OCI-LY1 (cell line): ENCODE results near the gene C19orf44.

ENCODE experiments used
- H2AFZ ChIP-seq: fragments of 200-600 bp; sonication (generic), shearing (Covaris generic); 2 replicates; pipeline ENCODE4 v1.6.0; 2014; ENCODE audit warnings: antibody characterized with exemption, mild to moderate bottlenecking, low read length
- H3F3A ChIP-seq: fragments of 200-600 bp; sonication (generic), shearing (Covaris generic); 2 replicates; pipeline ENCODE4 v1.6.0; 2014; ENCODE audit warnings: mild to moderate bottlenecking, antibody characterized with exemption, low read length, moderate library complexity; ENCODE audit not compliant: insufficient read depth
- H3K27ac ChIP-seq: fragments of 200-600 bp; sonication (generic); 2 replicates; pipeline ENCODE4 v1.5.1; 2014; ENCODE audit warnings: low read length, mixed run types, mild to moderate bottlenecking, low read depth; ENCODE audit not compliant: poor library complexity, severe bottlenecking
- H3K27me3 ChIP-seq: fragments of 200-600 bp; sonication (generic); 2 replicates; pipeline ENCODE4 v1.6.0; 2014; ENCODE audit warnings: antibody characterized with exemption, mild to moderate bottlenecking, low read length, moderate library complexity; ENCODE audit not compliant: insufficient read depth
- H3K36me3 ChIP-seq: fragments of 200-600 bp; sonication (generic); 2 replicates; pipeline ENCODE4 v1.6.1; 2014; ENCODE audit warnings: mild to moderate bottlenecking, antibody characterized with exemption, low read length, moderate library complexity, mixed read lengths; ENCODE audit not compliant: insufficient read depth
- H3K4me1 ChIP-seq: fragments of 200-600 bp; sonication (generic); 2 replicates; pipeline ENCODE4 v1.5.1; 2014; ENCODE audit warnings: mild to moderate bottlenecking, low read length, moderate library complexity; ENCODE audit not compliant: insufficient read depth, severe bottlenecking
- H3K4me2 ChIP-seq: fragments of 200-600 bp; sonication (generic), shearing (Covaris generic); 2 replicates; pipeline ENCODE4 v1.6.1; 2014; ENCODE audit warnings: low read length
- H3K4me3 ChIP-seq: fragments of 200-600 bp; sonication (generic); 2 replicates; pipeline ENCODE4 v1.5.1; 2014; ENCODE audit warnings: low read length, low read depth, mild to moderate bottlenecking, mixed read lengths; ENCODE audit not compliant: poor library complexity, severe bottlenecking
- H3K79me2 ChIP-seq: fragments of 200-600 bp; shearing (Covaris generic); 2 replicates; pipeline ENCODE4 v1.6.1; 2016; ENCODE audit warnings: mixed run types, low read length, mixed read lengths; ENCODE audit not compliant: insufficient read depth
- H3K9ac ChIP-seq: fragments of 200-600 bp; sonication (generic), shearing (Covaris generic); 2 replicates; pipeline ENCODE4 v1.6.1; 2014; ENCODE audit warnings: mild to moderate bottlenecking, low read length, mixed read lengths
- H3K9me2 ChIP-seq: fragments of 200-600 bp; sonication (generic), shearing (Covaris generic); 2 replicates; pipeline ENCODE4 v1.6.1; 2014; ENCODE audit warnings: low read depth, mild to moderate bottlenecking, low read length, mixed read lengths
- H3K9me3 ChIP-seq: fragments of 200-600 bp; shearing (Covaris generic); 2 replicates; pipeline ENCODE4 v1.6.1; 2014; ENCODE audit warnings: low read length, mixed read lengths
- H4K20me1 ChIP-seq: fragments of 200-600 bp; sonication (generic), shearing (Covaris generic); 2 replicates; pipeline ENCODE4 v1.6.0; 2016; ENCODE audit warnings: mild to moderate bottlenecking, low read length; ENCODE audit not compliant: insufficient read depth
- EZH2 ChIP-seq: fragments of 200-600 bp; sonication (generic), shearing (Covaris generic); IDR thresholded peaks from 2 replicates; pipeline ENCODE4 v1.8.0; 2017; ENCODE audit warnings: borderline replicate concordance, mixed run types, mild to moderate bottlenecking, antibody characterized with exemption, low read length, moderate library complexity, mixed read lengths
- TF ChIP-seq, protein P1 (sequence below): fragments of 200-600 bp; sonication (generic), shearing (Covaris generic); IDR thresholded peaks from 2 replicates; pipeline ENCODE4 v1.5.1; 2017; ENCODE audit warnings: mild to moderate bottlenecking, antibody characterized with exemption, low read length, moderate library complexity, mixed read lengths

The C19orf44 gene

DNA sequence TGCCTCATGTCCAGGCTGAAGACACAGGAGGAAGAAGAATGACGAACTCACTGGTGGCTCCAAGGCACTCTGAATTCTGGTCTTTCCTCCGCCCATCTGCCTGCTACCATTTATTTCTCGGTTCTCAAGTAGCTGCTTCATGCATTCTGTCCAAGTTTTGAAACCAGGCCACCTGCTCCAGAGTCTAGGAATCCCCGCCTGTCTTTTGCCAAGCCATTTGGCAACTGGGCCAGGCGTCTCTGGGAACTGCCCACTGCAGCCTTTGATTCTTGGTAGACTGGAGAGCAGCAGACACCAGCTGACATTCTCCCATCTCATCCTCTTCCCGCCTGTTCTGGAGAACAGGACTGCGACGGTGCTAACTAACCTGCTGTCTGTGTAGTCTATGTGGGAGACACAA lies 65.2 kb downstream of the C19orf44 start:
- Histone ChIP-seq H3F3A (no peaks in the 10 kb centered on the region), H3K79me2 (no peaks in the 10 kb centered on the region), H4K20me1 (no peaks in the 10 kb centered on the region), H3K27ac (no peak overlapping the region), H3K4me1 (no peaks in the 10 kb centered on the region), H3K9me3 (no peaks in the 10 kb centered on the region), H3K36me3 (peaks cover 72% of the 10 kb centered on the region), H3K4me3 (no peak overlapping the region), H3K27me3 (no peaks in the 10 kb centered on the region), H2AFZ (no peak overlapping the region), H3K9ac (no peak overlapping the region), H3K4me2 (no peak overlapping the region), H3K9me2 (no peaks in the 10 kb centered on the region)
- TF ChIP-seq, protein P1, sequence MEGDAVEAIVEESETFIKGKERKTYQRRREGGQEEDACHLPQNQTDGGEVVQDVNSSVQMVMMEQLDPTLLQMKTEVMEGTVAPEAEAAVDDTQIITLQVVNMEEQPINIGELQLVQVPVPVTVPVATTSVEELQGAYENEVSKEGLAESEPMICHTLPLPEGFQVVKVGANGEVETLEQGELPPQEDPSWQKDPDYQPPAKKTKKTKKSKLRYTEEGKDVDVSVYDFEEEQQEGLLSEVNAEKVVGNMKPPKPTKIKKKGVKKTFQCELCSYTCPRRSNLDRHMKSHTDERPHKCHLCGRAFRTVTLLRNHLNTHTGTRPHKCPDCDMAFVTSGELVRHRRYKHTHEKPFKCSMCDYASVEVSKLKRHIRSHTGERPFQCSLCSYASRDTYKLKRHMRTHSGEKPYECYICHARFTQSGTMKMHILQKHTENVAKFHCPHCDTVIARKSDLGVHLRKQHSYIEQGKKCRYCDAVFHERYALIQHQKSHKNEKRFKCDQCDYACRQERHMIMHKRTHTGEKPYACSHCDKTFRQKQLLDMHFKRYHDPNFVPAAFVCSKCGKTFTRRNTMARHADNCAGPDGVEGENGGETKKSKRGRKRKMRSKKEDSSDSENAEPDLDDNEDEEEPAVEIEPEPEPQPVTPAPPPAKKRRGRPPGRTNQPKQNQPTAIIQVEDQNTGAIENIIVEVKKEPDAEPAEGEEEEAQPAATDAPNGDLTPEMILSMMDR = no peak
- no peak for TF ChIP-seq EZH2

DNA sequence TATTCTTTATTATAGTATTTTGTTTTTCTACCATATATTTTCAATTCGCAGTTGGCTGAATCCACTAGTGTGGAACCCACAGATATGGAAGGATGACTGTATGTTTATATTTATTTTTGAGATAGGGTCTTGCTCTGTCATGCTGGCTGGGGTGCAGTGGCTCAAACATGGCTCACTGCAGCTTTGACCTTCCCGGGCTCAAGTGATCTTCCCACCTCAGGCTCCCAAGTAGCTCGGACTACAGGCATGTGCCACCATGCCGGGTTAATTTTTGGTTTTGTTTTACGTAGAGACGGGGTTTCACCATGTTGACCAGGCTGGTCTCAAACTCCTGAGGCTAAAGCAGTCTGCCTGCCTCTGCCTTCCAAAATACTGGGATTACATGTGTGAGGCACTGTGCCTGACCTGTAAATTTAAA lies 66.4 kb downstream of the C19orf44 start:
- H3K9me3 ChIP-seq = no peaks in the 10 kb centered on the region
- H3K4me3 ChIP-seq = no peak overlapping the region
- H3K4me1 ChIP-seq = no peaks in the 10 kb centered on the region
- no peak overlapping the region for H2AFZ ChIP-seq
- H4K20me1 ChIP-seq = no peaks in the 10 kb centered on the region
- H3K9ac ChIP-seq = no peak overlapping the region
- no peaks in the 10 kb centered on the region for H3F3A ChIP-seq
- H3K27ac ChIP-seq = no peak overlapping the region
- H3K9me2 ChIP-seq = no peaks in the 10 kb centered on the region
- TF ChIP-seq EZH2 = no peak
- TF ChIP-seq, protein P1 = no peak
- no peaks in the 10 kb centered on the region for H3K79me2 ChIP-seq
- H3K36me3 ChIP-seq = peaks cover 77% of the 10 kb centered on the region
- H3K27me3 ChIP-seq = no peaks in the 10 kb centered on the region
- no peak overlapping the region for H3K4me2 ChIP-seq

DNA sequence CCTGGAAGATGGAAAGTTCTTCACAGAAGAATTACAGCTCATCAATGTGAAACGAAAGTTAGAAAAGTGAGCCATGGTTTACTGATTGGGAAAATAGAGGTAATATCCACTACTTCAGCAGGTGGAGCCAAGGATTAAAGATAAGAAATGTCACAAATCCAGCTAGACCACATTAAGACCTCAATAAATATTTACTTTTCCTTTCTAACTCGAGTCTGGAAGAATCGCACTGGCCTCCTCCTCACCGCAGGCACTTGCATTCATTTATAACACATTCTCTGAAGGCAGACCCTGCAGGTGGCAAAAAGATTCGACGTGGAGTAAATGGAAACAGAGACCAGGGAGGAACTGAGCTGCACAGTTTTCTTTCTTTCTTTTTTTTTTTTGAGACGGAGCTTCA lies 68.6 kb downstream of the C19orf44 start:
- H3K4me1 ChIP-seq = peaks cover 2% of the 10 kb centered on the region
- H3K36me3 ChIP-seq = peaks cover 83% of the 10 kb centered on the region
- H3K9me3 ChIP-seq = no peaks in the 10 kb centered on the region
- no peaks in the 10 kb centered on the region for H3K79me2 ChIP-seq
- H3F3A ChIP-seq = no peaks in the 10 kb centered on the region
- no peak overlapping the region for H3K27ac ChIP-seq
- TF ChIP-seq, protein P1 = no peak
- TF ChIP-seq EZH2 = no peak
- no peak overlapping the region for H2AFZ ChIP-seq
- no peak overlapping the region for H3K4me3 ChIP-seq
- no peaks in the 10 kb centered on the region for H4K20me1 ChIP-seq
- no peak overlapping the region for H3K4me2 ChIP-seq
- H3K9me2 ChIP-seq = no peaks in the 10 kb centered on the region
- H3K27me3 ChIP-seq = no peaks in the 10 kb centered on the region
- H3K9ac ChIP-seq = no peak overlapping the region
